ENCODE measurements around the gene CHD1.

The CHD1 gene

GRCh38 chr5:98904780-98905179 is 24.0 kb downstream of the CHD1 start:
- DNase-seq (ENCODE audit: low read depth), result no peak
- TF ChIP-seq MAX (IDR thresholded peaks at IDR 0.05; ENCODE audit: low read depth, low read length), result no peak
- no peak for TF ChIP-seq MYC (IDR thresholded peaks at IDR 0.05; ENCODE audit: low read depth, low read length)
- no peak for TF ChIP-seq CTCF (IDR thresholded peaks at IDR 0.05; ENCODE audit: low read depth, low read length)
- TF ChIP-seq POLR2A (IDR thresholded peaks at IDR 0.05; ENCODE audit: extremely low read depth, insufficient read length), result no peak
- no peak overlapping the region for H3K4me3 ChIP-seq (ENCODE audit: low read depth, low read length)

GRCh38 chr5:98902733-98903132 is 26.1 kb downstream of the CHD1 start:
- DNase-seq (ENCODE audit: low read depth), result no peak
- TF ChIP-seq MAX (IDR thresholded peaks at IDR 0.05; ENCODE audit: low read depth, low read length), result no peak
- no peak for TF ChIP-seq CTCF (IDR thresholded peaks at IDR 0.05; ENCODE audit: low read depth, low read length)
- no peak for TF ChIP-seq MYC (IDR thresholded peaks at IDR 0.05; ENCODE audit: low read depth, low read length)
- TF ChIP-seq POLR2A (IDR thresholded peaks at IDR 0.05; ENCODE audit: extremely low read depth, insufficient read length), result no peak
- H3K4me3 ChIP-seq (ENCODE audit: low read depth, low read length), result no peak overlapping the region

- no peak for DNase-seq (ENCODE audit: low read depth)
- TF ChIP-seq CTCF (IDR thresholded peaks at IDR 0.05; ENCODE audit: low read depth, low read length) (no peak), MAX (IDR thresholded peaks at IDR 0.05; ENCODE audit: low read depth, low read length) (no peak), POLR2A (IDR thresholded peaks at IDR 0.05; ENCODE audit: extremely low read depth, insufficient read length) (no peak), MYC (IDR thresholded peaks at IDR 0.05; ENCODE audit: low read depth, low read length) (no peak)
- no peak overlapping the region for H3K4me3 ChIP-seq (ENCODE audit: low read depth, low read length)
Measured at GRCh38 chr5:98899456-98899855, 29.4 kb downstream of the CHD1 start.

GRCh38 chr5:98898743-98899142 is 30.1 kb downstream of the CHD1 start:
- TF ChIP-seq MAX (IDR thresholded peaks at IDR 0.05; ENCODE audit: low read depth, low read length), result no peak
- no peak for DNase-seq (ENCODE audit: low read depth)

GRCh38 chr5:98891591-98891990 is 37.2 kb downstream of the CHD1 start:
- TF ChIP-seq POLR2A (IDR thresholded peaks at IDR 0.05; ENCODE audit: extremely low read depth, insufficient read length) (no peak), CTCF (IDR thresholded peaks at IDR 0.05; ENCODE audit: low read depth, low read length) (no peak), MYC (IDR thresholded peaks at IDR 0.05; ENCODE audit: low read depth, low read length) (no peak), MAX (IDR thresholded peaks at IDR 0.05; ENCODE audit: low read depth, low read length) (no peak)
- no peak for DNase-seq (ENCODE audit: low read depth)

More at GRCh38 chr5:98898743-98899142, 30.1 kb downstream of the CHD1 start:
- no peak overlapping the region for H3K4me3 ChIP-seq (ENCODE audit: low read depth, low read length)

GRCh38 chr5:98880598-98880997 is 48.2 kb downstream of the CHD1 start:
- TF ChIP-seq MAX (IDR thresholded peaks at IDR 0.05; ENCODE audit: low read depth, low read length) (no peak), POLR2A (IDR thresholded peaks at IDR 0.05; ENCODE audit: extremely low read depth, insufficient read length) (no peak), MYC (IDR thresholded peaks at IDR 0.05; ENCODE audit: low read depth, low read length) (no peak), CTCF (IDR thresholded peaks at IDR 0.05; ENCODE audit: low read depth, low read length) (no peak)
- no peak overlapping the region for H3K4me3 ChIP-seq (ENCODE audit: low read depth, low read length)
- DNase-seq (ENCODE audit: low read depth), result no peak

More at GRCh38 chr5:98891591-98891990, 37.2 kb downstream of the CHD1 start:
- H3K4me3 ChIP-seq (ENCODE audit: low read depth, low read length), result no peak overlapping the region

Measured in NB4 (cell line).